ENCODE data around the gene FERMT1. TPM values are rescaled to one million over a fixed set of nuclear protein-coding genes. Genes with fewer than 3 reads are reported as not detected.
"Not testable (repeated sequence)": the region's sequence is repeated elsewhere in the genome, so short reads cannot be mapped to it uniquely, and the experiment has no call there.

FERMT1 gene
- total and polyA plus RNA-seq, 5 experiments from 2014 or later: not detected

DNA sequence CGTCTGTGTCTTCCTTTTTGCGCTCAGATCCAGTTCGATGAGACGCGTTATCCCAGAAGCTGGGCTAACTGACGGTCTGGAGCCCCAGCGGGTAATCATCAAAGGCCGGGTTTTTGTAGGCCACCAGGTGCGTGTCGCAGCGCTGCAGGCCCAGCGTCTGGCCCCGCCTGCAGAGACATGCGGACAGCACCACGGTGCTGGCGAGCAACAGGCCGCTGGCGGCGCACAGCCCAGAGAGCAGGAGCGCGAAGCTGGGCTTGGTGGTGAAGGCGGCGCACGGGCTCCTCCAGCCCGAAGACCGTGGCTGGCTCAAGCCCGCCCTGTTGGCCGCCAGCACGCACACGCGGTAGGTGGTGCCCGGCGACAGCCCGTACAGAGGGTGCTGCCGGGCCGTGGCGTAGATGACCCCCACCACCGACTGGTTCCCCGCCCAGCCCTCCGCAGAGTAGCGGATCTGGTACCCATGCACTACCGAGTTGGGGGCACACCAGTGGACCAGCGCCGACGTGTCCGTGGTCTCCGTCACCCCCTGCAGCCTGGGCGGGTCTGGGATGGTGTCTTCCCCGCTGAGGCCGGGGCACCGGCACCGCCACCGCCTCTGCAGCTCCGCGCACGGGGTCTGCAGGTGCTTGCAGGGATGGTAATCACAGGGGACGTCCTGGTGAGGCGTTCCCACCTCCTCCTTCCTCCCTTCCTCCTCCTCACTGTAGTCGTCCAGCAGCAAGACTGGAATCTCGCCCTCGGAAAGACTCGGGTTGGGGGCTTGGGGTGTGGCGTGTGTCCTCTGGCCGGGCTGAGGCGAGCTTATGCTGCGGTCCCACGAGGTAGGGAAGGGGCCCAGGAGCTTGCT, 81.6 kb downstream of the FERMT1 start:
- ATAC-seq (no peak), DNase-seq (no peak)
- POLR2A ChIA-PET: no interaction called here
- Mint-ChIP-seq H3K9me3 (no peaks in the 10 kb centered on the region), H3K27me3 (no peaks in the 10 kb centered on the region), H3K4me3 (no peak overlapping the region), H3K27ac (no peak overlapping the region), H3K36me3 (peaks cover 8 to 48% (median 14%) of the 10 kb centered on the region in 3 donors), H3K4me1 (no peaks in the 10 kb centered on the region)

DNA sequence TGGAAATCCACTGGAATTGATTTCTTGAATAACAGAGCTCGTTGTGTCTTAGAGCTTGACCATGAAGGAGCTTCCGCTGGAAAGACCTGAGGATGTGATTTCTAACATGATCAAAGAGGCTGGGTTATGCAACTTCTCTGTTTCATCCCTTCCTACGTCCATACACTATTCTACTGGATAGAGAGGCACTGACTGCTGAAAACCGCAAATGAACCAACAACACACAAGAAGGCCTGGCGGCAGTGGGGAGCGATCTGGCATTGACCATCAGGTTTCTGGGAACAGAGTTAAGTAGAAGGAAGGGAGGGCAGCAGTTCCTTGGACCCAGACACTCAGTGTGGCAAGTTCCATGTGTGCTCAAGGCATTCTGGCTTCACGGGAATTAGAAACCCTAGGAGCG, 82.3 kb downstream of the FERMT1 start:
- H3K9me3 Mint-ChIP-seq: no peaks in the 10 kb centered on the region
- peaks cover 8 to 53% (median 14%) of the 10 kb centered on the region in 3 donors for H3K36me3 Mint-ChIP-seq
- ATAC-seq (no peak), DNase-seq (no peak)
- POLR2A ChIA-PET: no interaction called here
- no peaks in the 10 kb centered on the region for H3K4me1 Mint-ChIP-seq
- no peak overlapping the region for H3K4me3 Mint-ChIP-seq
- H3K27ac Mint-ChIP-seq: peak overlapping the region in 3 of 10 donors; percentile 20 to 56 (median 21)
- no peaks in the 10 kb centered on the region for H3K27me3 Mint-ChIP-seq

DNA sequence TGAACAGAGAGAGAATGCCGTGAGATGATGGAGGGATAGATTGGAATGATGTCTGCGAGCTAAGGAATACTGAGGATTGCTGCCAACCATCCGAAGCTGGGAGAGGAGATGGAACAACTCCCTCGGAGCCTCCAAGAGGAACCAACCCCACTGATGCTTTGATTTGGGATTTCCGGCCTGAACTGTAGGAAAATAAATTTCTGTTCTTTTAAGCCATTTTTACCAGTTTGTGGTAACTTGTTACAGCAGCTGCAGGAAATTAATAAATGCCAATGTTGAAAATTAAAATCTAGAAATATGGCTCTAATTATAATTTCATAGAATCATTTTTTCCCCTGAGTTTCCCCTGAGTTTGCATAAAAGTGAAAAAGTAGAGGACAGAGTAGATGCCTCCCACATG, 83.1 kb downstream of the FERMT1 start:
- H3K27ac Mint-ChIP-seq: peak overlapping the region in 3 of 10 donors; percentile 3 to 28 (median 4)
- no peaks in the 10 kb centered on the region for H3K9me3 Mint-ChIP-seq
- no peaks in the 10 kb centered on the region for H3K27me3 Mint-ChIP-seq
- ATAC-seq (no peak), DNase-seq (no peak)
- POLR2A ChIA-PET: interaction anchor here (0.7 kb wide), 1 partner anchor 223 kb away, joined by 3 read pairs; no protein-coding TSS in a partner anchor
- H3K4me1 Mint-ChIP-seq: peaks cover under 1% of the 10 kb centered on the region in 4 donors
- peaks cover 9 to 58% (median 15%) of the 10 kb centered on the region in 3 donors for H3K36me3 Mint-ChIP-seq
- H3K4me3 Mint-ChIP-seq: no peak overlapping the region

DNA sequence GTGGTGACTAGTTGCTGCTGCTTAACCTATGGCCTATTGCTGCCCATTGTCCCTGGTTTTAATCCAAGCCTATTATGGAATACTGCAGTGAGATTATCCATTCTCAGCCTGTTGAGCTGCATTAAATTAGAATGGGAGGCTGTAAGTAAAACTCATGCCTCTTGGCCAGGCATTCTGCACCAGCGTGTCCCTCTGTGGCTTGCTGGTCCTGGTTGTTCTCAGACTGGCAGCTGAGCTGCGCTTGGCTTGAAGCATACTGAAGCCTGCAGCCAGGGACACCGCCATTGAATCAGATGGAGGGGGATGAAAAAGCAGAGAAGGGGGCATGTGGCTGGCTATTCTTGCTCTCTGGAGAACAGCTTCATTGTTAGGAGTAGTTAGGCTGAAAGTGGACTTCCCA, 84.6 kb downstream of the FERMT1 start:
- Mint-ChIP-seq H3K4me1 (peaks cover 4 to 10% (median 5%) of the 10 kb centered on the region in 4 donors), H3K4me3 (no peak overlapping the region), H3K36me3 (peaks cover 14 to 73% (median 18%) of the 10 kb centered on the region in 3 donors), H3K27me3 (no peaks in the 10 kb centered on the region), H3K27ac (peak overlapping the region in 1 of 10 donors; percentile 9), H3K9me3 (no peaks in the 10 kb centered on the region)
- ATAC-seq (no peak), DNase-seq (no peak)
- POLR2A ChIA-PET: no interaction called here

DNA sequence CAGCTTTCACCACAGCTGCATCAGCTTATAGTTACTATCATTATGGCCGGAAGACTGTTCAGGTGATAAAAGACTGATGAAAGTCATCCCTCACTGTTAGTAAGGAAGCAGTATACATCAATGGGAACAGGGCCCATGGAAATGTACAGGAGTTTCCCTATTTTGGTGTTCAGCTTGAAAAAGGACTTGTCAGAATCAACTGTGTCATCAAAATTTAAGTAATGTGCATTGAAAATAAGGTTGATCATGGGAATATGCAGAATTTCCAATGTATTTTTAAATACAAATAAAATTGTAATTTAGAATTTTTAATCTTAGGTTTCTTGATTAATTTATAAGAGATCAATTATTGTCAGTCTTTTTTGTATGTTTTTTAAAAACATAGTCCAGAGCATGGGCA, 85.7 kb downstream of the FERMT1 start:
- ATAC-seq (no peak), DNase-seq (no peak)
- Mint-ChIP-seq H3K27me3 (no peaks in the 10 kb centered on the region), H3K27ac (peak overlapping the region in 1 of 10 donors; percentile 7), H3K36me3 (peaks cover 14 to 78% (median 21%) of the 10 kb centered on the region in 3 donors), H3K4me3 (no peak overlapping the region), H3K9me3 (no peaks in the 10 kb centered on the region), H3K4me1 (peaks cover 4 to 16% (median 7%) of the 10 kb centered on the region in 4 donors)
- POLR2A ChIA-PET: no interaction called here

GRCh38 chr20:6036213-6036612, 86.6 kb downstream of the FERMT1 start:
- H3K27me3 Mint-ChIP-seq: no peaks in the 10 kb centered on the region
- ATAC-seq (no peak), DNase-seq (no peak)
- peaks cover 14 to 81% (median 19%) of the 10 kb centered on the region in 3 donors for H3K36me3 Mint-ChIP-seq
- H3K4me3 Mint-ChIP-seq: no peak overlapping the region
- H3K4me1 Mint-ChIP-seq: peaks cover 5 to 20% (median 10%) of the 10 kb centered on the region in 4 donors
- H3K27ac Mint-ChIP-seq: no peak overlapping the region
- POLR2A ChIA-PET: no interaction called here
- no peaks in the 10 kb centered on the region for H3K9me3 Mint-ChIP-seq

GRCh38 chr20:6034134-6034969, 88.5 kb downstream of the FERMT1 start:
- H3K36me3 Mint-ChIP-seq: peaks cover 6 to 65% (median 6%) of the 10 kb centered on the region in 3 donors

GRCh38 chr20:6032907-6033306, 89.9 kb downstream of the FERMT1 start:
- H3K4me3 Mint-ChIP-seq, H3K9me3 Mint-ChIP-seq, POLR2A ChIA-PET, H3K27me3 Mint-ChIP-seq, ATAC-seq, DNase-seq: not testable (repeated sequence)
- H3K4me1 Mint-ChIP-seq: peaks cover 11 to 45% (median 30%) of the 10 kb centered on the region in 4 donors
- peak overlapping the region in 1 of 10 donors; percentile 48 for H3K27ac Mint-ChIP-seq
- peaks cover 6 to 55% (median 8%) of the 10 kb centered on the region in 3 donors for H3K36me3 Mint-ChIP-seq

More at GRCh38 chr20:6034134-6034969, 88.5 kb downstream of the FERMT1 start:
- Mint-ChIP-seq H3K4me1 (peaks cover 9 to 36% (median 22%) of the 10 kb centered on the region in 4 donors), H3K9me3 (no peaks in the 10 kb centered on the region), H3K27me3 (no peaks in the 10 kb centered on the region), H3K27ac (peak overlapping the region in 6 of 10 donors; percentile 1 to 31 (median 12)), H3K4me3 (no peak overlapping the region)
- DNase-seq (no peak), ATAC-seq (no peak)
- POLR2A ChIA-PET: no interaction called here

GRCh38 chr20:6030453-6031080, 92.3 kb downstream of the FERMT1 start:
- H3K27me3 Mint-ChIP-seq: no peaks in the 10 kb centered on the region
- peaks cover 0 to 2% (median 0%) of the 10 kb centered on the region in 9 donors for H3K9me3 Mint-ChIP-seq
- peak in 3 of 10 donors; percentile 40 to 68 (median 62) for DNase-seq
- peak overlapping the region in 9 of 10 donors; percentile 31 to 72 (median 55) for H3K4me3 Mint-ChIP-seq
- peaks cover 20 to 60% (median 45%) of the 10 kb centered on the region in 4 donors for H3K4me1 Mint-ChIP-seq
- peaks cover 10 to 47% (median 16%) of the 10 kb centered on the region in 3 donors for H3K36me3 Mint-ChIP-seq
- peak; percentile 71 to 78 for ATAC-seq
- POLR2A ChIA-PET: interaction anchor here (0.9 kb wide), 1 partner anchor 30 kb away, joined by 6 read pairs; no protein-coding TSS in a partner anchor
- peak overlapping the region; percentile 1 to 83 (median 48) for H3K27ac Mint-ChIP-seq

- ATAC-seq: no peak
Measured at GRCh38 chr20:6029538-6029937, 93.3 kb downstream of the FERMT1 start.

DNA sequence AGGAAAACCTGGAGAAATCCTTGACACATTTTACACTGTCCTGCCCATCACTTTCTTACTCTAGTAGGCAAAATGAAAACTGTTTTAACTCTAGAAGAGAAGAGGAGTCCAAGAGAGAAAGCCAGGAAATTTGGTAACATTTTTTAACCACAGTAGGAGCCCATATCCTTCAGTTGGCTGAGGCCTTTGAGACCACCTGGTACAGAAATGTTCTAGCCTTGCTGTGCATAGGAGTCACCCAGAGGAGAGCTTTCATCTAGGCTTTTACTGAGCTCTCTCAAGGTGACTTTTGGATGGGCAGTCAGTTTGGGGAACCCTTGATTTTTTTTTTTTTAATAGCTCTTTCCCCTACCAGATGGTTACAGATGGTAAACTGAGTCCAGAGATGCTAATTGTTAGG, 94.0 kb downstream of the FERMT1 start:
- no peak for ATAC-seq

More at GRCh38 chr20:6029538-6029937, 93.3 kb downstream of the FERMT1 start:
- peak overlapping the region in 2 of 10 donors; percentile 19 to 20 for H3K27ac Mint-ChIP-seq
- H3K27me3 Mint-ChIP-seq: no peaks in the 10 kb centered on the region
- peaks cover 0 to 4% (median 0%) of the 10 kb centered on the region in 9 donors for H3K9me3 Mint-ChIP-seq
- POLR2A ChIA-PET: no interaction called here
- H3K36me3 Mint-ChIP-seq: peaks cover 17 to 51% (median 23%) of the 10 kb centered on the region in 3 donors
- peaks cover 20 to 63% (median 45%) of the 10 kb centered on the region in 4 donors for H3K4me1 Mint-ChIP-seq
- no peak for DNase-seq
- no peak overlapping the region for H3K4me3 Mint-ChIP-seq

DNA sequence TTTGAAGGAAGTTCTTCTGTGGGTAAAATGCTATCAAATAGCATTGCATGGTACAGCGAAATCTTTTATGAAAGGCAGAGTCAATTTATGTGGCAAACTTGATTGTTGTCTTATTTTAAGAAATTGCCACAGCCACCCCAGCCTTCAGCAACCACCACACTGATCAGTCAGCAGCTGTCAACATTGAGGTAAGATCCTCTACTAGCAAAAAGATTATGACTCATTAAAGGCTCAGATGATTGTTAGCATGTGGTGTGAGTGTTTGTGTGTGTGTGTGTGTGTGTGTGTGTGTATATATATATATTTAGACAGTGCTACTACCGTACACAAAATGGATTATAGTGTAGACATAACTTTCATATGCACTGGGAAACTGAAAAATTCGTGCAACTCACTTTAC, 96.8 kb downstream of the FERMT1 start:
- peaks cover 21 to 50% (median 44%) of the 10 kb centered on the region in 4 donors for H3K4me1 Mint-ChIP-seq
- peak overlapping the region in 3 of 10 donors; percentile 13 to 34 (median 34) for H3K4me3 Mint-ChIP-seq
- H3K27me3 Mint-ChIP-seq: no peaks in the 10 kb centered on the region
- DNase-seq (peak in 3 of 10 donors; percentile 4 to 62 (median 42)), ATAC-seq (peak; percentile 30 to 63)
- peak overlapping the region in 6 of 10 donors; percentile 1 to 69 (median 4) for H3K27ac Mint-ChIP-seq
- peaks cover 28 to 57% (median 38%) of the 10 kb centered on the region in 3 donors for H3K36me3 Mint-ChIP-seq
- POLR2A ChIA-PET: interaction anchor here (1.3 kb wide), 1 partner anchor 14 kb away, joined by 3 read pairs; no protein-coding TSS in a partner anchor
- peaks cover 0 to 7% (median 0%) of the 10 kb centered on the region in 9 donors for H3K9me3 Mint-ChIP-seq

More for the DNA sequence above, 94.0 kb downstream of the FERMT1 start:
- H3K36me3 Mint-ChIP-seq: peaks cover 18 to 51% (median 29%) of the 10 kb centered on the region in 3 donors
- peak overlapping the region in 1 of 10 donors; percentile 34 for H3K27ac Mint-ChIP-seq
- no peaks in the 10 kb centered on the region for H3K27me3 Mint-ChIP-seq
- H3K4me1 Mint-ChIP-seq: peaks cover 19 to 57% (median 45%) of the 10 kb centered on the region in 4 donors
- H3K9me3 Mint-ChIP-seq: peaks cover 0 to 7% (median 0%) of the 10 kb centered on the region in 9 donors
- peak overlapping the region in 1 of 10 donors; percentile 45 for H3K4me3 Mint-ChIP-seq
- POLR2A ChIA-PET: interaction anchor here (0.7 kb wide), 1 partner anchor 15 kb away, joined by 7 read pairs; no protein-coding TSS in a partner anchor
- DNase-seq: no peak

Data from naive thymus-derived CD8-positive, alpha-beta T cell (primary cell).